Cortex of kidney (tissue), 1 donor: ENCODE results near the gene HOXA6.
A peak's percentile ranks its signal among the peaks of the same experiment; 100 is the strongest.

ENCODE experiments used
- DNase-seq: peaks from one replicate; lab custom pipeline; 2025; lab: John Stamatoyannopoulos, UW

HOXA6 gene

DNA sequence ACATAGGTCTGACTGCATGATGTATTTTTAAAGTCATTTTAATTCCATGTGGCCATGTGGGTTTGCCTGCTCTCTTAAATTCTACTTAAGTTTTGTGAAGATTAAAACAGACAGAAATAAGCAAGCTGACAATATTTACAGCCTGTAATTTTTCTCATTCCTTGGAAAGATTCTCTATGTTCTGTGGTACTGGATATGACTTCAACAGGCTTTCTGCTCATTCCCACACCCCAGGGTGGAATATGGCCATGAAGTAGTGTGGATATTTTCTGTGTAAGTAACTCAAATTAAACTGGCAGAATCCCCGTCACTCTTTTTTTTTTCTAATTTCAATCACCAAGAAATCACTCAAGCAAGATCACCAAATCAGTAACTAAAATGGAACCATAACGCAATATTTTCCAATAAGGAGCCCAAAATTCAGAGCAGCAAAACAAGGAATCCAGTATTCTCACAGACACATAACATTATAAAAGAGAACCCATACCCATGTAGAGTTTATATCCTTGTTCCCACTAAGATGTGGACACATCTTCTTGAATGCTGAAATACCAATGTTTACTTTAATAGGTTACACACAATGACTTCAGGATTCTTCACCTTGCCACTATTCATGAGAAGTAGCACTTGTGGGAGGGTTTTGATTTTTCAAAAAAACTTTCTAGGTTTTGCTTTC lies 9.8 kb downstream of the HOXA6 start:
- no peak for DNase-seq

DNA sequence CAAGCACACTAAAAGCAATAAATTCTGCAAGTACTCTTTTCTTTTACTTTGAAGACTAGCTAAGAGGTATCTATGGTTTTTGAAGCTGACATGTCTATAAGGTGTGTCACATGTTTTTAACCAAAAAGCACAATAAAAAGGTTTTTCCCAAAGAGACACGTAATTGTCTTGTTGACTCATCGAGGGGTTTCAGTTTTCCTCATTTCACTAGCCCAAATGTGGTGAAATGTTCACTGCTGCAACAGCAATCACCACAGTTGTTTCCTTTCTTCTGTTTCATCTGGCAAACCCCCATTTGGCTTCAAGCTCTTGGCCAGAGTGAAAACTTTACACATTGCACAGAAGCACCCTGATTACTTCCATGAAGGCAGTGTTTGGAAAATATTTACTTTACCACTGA lies 13.2 kb downstream of the HOXA6 start:
- DNase-seq, result no peak

DNA sequence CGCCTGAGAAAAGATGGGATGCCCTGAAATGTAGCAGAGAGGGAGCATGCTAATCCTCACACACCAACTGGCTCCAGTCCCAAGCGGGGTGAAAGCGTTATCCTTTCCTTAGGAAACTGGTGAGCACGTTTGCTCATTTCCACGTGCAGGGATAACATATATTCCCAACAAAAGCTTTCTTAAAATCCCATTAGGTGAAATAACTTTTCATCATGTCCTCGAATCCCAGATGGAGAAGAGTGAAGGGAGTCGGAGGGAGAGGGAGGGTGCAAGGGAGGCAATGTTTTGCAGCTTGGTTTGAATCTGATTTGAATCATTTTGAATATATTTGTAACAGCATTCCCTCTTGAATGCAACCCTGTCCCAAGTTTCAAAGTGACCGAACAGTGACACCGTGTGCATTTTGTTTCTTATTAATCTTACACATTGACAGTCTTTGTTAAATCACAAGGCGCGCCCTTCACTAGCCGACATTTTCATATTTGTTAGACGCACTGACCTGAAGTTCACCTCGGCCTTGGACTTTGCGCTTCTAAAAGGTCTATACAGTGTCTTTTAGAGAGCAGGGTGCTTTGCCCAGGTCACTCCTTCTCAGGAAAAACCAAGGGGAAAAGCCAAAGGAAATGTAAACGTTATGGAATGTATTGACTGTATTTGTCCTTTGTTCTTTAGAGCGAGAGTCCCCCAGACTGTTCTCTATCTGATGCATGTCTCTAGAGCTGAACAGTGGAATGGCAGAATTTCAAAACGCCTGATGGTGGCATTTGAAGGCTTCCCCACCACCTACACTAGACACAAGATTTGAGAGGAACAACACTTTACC lies 14.0 kb downstream of the HOXA6 start:
- no peak for DNase-seq

DNA sequence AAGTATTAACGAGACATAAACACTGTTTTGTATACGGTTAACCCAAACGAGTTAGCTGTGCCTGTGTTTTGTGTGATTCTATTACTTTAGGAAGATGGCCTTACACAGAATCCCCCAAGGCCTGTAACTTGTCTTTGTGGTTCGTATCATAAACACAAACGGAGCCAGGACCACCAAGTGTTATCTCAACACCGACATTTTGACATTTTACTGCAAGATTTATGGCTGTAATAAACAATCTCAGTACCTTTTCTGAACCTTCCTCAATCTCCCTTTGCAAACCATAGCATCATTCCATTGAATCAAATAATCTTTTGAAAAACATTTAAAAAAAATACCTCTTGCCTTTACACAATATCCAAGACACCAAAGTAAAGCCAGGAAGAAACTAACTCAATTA lies 14.6 kb downstream of the HOXA6 start:
- DNase-seq, result no peak

DNA sequence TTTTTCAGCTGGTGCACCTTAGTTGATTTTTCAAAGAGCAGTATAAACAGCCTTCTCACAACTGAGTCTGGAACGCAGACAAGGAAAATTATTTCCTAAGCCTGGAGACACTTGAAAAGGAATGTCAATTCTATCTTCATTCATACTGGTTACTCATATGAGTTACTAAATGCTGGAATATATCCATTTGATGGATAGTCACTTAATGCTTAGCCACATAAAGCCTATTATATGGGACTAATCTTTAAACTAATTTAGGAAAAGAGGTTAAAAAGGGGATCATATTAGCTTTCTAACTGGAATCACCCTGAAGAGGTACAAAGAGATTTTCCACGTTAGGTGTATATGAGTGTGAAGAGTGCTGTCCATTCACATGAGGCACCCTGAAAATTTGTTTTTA lies 15.4 kb downstream of the HOXA6 start:
- no peak for DNase-seq

DNA sequence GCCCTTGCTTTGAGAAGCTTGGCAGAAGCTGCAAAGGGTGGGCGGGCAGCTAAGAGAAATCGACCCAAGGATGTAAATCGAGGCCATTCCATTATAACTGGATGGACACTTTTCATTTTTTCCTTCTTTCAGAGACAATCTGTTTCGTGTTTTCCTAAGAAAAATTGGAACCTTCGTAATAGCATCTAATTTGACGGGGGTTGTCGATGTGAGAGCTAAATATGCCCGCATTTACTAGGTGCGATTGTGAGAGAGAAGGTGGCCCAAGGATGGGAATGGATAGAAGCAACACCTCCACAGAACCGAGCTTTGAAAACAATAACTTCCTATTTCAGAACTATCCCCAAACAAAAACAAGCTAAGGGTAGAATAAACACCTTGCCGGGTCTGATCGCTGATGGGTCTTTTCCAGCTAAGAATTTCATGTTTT lies 16.2 kb downstream of the HOXA6 start:
- no peak for DNase-seq

DNA sequence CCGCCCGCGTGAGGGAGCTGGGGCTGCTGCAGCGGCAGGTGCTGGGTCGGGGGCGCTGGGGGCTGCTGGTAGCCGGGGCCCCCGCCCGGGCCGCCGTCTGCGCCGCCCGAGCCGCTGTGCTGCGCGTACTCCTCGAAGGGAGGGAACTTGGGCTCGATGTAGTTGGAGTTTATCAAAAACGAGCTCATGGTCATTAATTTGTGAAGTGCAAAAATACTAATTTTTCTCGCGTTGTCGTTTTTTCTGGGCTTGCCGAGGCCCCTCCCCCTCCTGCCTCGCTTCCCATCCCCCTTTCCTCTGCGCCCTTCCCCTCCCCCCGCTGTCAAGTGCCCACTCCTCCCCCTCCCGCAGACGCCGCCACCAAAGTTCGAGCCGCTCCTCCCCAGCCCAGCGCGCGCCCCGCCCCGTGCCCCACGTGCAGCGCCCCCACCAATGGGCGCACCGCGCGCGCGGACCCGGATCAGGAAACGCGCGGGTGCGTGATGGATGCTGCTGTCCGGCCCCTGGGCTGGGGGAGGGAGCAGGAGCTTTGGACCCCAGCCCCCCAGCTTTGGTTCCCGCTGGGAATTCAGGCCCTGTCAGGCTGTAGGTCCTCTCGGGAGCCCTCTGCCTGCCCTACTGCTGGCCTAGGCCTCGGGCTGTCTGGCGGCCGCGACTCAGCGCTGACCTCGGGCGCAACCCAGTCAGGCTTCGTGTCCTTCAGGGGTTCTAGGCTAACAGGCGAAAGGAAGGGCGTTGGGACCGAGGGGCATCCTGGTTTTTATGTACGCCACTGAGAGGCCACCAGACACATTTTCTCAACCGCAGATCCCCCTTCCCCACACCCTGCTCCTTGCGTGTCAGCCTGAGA lies 16.8 kb downstream of the HOXA6 start, which contains the start of gene HOXA4:
Gene HOXA4, minus strand, starts transcription at position 218 of the 850 bp plus-strand sequence. Its CDS starts 24 bp downstream, at position 194.
- peak; percentile 47 for DNase-seq

DNA sequence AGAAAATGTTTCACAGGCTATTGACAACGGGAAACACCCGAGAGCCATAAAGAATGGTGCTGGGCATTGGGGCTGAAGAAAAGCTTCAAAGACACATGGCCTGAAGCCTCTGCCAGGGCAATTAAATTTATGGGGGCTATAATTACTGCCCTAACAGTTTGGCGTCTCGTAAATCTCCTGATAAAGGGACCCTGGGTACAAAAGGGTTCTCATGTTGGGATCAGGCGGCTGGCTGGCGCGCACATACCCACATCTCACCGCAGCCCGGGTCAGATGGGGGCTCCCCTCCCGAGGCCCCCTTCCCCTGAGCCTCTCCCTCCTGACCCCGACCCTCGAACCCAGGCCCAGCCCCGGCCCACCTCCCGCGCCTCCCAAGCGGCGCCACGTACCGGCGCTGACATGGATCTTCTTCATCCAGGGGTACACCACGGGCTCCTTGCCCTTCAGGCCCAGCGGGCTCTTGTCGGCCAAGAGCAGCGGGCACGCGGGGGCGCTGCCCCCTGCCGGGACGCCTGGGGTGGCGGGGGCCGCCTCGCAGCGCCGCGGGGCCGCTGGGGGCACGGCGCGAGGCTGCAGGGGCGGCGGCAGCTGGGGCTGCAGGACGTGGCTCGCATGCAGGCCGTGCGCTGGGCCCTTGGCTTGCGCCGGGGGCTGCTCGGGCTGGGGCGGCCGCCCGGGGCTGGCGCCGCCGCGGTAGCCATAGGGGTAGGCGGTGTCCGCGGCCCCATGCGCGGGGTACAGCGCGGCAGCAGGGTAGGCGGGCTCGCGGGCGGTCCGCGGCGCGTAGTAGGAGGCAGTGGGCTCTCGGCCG lies 17.6 kb downstream of the HOXA6 start:
- no peak for DNase-seq

DNA sequence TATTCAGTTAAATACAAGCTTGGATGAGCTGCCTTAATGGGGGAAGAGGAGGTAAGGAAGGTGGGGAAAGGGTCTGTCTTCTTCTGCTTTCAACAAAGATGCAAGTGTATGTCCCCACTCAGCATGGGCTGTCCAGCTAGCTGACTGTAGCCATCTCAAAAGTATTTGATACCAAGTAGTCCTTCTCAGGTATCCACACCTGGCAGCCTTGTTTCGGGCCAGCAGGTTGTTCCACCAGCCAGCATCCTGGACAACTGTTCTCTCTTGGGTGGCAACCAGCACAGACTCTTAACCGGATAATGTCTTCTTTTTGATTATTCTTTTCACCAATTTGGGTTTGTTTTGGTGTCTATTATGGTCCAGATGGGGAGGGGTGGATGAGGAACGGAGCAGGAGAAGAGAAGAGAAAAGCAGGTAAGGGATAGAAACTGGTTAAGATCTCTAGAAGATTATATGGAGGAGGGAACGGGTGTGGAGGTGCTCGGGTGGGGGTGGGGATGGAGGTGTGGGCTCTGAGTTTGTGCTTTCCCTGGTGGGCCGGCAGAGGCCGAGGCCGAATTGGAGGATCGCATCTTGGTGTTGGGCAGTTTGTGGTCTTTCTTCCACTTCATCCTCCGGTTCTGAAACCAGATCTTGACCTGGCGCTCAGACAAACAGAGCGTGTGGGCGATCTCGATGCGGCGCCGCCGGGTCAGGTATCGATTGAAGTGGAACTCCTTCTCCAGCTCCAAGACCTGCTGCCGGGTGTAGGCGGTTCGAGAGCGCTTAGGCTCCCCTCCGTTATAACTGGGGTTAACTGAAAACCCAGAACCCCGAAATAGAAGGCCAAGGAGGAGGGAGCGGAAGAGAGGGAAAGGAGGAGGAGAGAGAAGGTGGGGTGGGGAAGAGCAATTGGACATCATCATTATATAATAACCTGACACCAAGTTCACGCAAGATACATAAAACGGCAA lies 18.5 kb downstream of the HOXA6 start:
- no peak for DNase-seq

DNA sequence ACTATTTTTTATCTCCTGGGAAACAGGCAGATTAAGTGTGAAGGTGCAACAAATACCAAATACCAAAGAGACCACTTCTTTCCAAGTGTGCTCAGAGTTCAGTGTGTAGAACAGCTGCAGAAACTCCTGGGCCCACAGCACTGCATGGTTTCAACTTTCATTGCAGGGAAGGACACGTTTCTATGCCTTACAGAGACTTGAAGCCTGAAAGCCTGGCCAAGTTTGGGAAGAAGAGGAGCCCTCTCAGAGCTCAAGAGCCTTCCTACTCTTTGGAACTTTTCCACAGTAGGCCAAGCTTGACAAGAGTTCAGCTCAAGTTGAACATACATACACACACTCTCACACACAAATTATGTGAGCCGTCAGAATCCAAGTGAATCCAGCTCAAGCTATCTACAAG lies 19.5 kb downstream of the HOXA6 start:
- DNase-seq, result no peak

DNA sequence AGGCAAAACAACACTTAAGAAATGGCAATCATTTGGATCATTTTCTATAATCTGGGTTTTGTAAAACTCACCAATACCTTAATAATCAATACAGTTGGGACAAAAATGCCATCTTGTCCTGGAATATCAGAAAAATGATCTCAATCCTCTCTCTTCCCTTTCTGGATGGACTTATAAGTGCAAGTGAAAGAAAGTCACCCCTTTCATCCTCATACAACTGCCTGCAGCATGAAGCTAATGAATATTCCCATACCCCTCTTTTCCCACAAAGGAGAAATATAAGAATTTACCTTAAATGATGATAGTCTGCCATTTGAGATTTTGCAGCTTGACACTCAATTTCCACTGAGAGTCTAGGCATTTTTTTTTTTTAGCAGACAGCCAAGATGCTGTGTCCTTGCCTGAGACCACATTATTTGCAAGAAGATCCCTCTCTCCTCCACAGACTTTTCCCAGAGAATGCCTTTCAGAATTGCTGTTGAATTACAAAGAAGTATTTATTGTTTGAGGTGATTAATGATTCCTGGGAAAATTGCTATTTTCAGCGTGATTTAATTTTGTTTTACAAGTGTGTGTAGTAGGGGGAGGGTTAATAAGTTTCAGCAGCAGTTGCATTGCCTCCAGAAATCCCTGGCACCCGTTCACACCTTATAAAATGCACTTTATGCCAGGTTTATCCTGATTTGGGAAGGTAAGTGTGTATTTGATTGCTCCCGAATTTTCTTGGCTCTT lies 20.8 kb downstream of the HOXA6 start:
- no peak for DNase-seq

DNA sequence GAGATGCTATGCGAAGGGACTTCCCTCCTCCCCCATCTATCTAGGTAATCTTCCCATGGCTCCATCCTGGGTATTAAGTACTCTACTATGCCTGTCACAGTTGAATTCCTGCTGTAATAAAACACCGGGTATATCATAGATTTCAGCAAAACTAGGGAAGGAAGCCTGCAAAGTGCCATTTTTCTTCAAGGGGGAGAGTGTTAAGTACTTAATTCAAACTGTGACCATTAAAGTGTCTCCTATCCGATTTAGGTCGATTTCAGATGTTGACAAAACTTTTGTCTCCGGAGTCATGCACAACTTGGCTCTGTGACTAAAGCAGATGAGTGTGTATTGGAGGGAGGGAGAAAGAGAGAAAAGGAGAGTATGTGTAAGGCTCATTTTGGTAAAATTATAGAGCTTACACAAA lies 21.6 kb downstream of the HOXA6 start:
- DNase-seq, result no peak

DNA sequence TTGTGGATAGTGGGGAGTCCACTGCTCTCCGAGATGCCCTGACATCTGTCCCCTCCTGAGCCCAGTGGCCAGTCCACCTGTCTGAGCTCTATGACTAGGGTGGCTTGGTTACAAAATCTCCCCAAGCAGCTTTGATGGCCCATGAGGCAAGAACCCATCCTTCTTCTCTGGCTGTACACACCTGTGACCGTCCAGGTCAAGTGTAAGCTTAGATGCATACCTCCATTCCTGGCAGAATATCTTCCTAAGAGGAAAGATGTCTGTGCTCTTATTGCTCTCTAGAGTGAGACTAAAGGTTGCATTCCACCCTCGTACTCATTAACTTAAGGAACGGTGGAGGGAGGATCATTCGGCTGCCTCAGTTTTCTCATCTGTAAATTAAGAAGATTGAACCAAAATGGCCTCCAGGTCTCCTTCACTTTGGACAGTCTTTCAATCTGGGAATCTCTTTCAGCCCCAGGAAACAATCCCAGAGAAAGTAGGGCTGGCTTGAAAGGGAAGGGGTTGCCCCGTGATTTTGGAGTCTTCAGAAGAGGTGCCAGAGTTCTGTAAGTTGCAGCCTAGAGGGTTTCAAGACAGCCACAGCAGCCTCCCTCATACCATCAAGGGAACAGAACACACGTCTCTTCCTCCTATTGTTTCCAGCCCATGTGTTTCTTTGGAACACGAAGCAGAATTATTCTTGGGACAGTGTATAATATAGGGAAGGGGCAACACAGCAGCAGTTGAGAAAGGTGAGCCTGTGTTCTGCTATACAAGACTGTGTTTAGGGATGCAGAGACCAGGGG lies 22.5 kb downstream of the HOXA6 start:
- no peak for DNase-seq

DNA sequence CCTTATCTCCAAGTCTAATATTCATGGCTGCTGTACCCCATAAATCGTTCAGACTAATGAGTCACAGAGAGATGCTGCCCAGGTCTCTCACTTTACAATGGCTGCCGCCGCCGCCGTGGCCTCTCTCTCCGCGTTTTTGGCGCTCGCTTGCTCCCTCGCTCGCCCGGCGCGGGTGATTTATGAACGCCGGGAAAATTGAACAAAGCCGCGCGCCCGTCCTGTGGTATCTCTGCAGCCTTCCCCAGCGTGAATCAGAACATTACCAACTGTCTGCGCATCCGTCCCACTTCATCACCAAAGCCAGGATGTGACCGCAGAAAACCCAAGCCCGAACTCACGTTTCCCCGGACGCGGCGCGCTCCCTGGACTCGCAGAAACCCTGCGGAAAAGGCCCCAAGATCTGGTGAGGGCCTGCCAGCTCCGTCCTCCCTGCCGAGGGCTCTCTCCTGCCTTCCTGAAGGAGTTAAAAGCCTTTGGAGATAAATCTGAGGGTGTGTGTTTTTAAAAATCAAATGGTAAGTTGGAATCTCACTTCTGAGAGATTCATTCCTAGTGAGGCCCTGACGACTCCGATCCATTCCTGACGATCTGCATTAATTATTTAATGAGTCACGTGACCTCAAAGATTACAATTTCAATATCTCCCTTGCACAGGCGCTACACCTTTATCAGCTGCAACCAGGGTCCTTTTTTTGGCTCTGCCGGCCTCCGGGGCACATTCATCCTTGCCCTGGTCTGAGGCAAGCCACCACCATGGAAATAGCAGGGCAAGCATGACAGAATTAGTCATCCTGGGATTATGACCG lies 23.3 kb downstream of the HOXA6 start:
- no peak for DNase-seq

DNA sequence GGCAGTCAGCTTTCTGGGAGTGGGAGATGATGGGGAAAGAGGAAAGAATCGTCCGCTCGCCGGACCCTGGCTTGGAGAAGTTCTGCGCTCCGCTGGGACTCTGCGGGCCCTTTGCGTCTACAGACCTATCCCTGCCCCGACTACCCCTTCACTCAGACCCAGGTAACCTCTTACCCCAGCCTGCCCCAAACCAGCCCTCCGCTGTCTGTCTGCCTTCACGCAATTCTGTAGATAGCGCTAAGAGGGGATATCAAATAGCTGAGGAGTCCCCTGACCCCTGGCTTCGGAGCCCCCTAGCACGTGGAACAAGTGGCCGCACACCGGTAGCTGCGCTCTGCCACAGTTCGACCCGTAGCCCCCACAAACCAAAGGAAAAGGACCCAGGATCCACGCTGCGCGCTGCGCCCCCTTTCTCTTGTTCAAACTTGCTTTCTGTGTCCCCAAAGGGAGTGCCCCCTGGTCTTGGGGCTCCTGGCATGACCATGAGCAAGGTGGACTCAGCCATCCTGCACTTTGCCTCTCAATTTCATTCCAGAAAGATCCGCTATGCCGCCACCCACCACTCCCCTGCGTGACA lies 24.0 kb downstream of the HOXA6 start:
- no peak for DNase-seq

DNA sequence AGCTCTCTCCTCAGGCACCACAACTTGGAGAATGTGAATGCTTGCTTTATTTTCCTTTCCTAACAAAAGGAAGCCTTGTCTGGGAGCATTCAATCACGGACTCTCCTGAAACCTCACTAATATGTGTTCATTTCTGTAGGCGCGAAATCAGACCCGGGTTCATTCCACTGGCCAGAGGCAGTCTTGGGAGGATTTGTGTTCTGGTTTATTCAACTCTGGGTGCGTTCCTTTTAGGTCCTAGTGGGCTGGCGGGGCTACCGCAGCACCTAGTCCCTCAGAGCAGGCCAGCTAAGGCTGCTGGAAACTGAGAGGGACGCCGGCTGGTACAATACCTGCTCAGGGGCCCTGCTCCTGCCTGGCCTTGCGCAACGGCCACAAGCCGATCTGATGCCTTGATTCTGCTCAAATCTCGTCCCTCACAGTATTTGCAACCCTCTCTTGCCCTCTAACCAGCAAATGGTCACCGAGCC lies 24.5 kb downstream of the HOXA6 start:
- DNase-seq, result no peak

DNA sequence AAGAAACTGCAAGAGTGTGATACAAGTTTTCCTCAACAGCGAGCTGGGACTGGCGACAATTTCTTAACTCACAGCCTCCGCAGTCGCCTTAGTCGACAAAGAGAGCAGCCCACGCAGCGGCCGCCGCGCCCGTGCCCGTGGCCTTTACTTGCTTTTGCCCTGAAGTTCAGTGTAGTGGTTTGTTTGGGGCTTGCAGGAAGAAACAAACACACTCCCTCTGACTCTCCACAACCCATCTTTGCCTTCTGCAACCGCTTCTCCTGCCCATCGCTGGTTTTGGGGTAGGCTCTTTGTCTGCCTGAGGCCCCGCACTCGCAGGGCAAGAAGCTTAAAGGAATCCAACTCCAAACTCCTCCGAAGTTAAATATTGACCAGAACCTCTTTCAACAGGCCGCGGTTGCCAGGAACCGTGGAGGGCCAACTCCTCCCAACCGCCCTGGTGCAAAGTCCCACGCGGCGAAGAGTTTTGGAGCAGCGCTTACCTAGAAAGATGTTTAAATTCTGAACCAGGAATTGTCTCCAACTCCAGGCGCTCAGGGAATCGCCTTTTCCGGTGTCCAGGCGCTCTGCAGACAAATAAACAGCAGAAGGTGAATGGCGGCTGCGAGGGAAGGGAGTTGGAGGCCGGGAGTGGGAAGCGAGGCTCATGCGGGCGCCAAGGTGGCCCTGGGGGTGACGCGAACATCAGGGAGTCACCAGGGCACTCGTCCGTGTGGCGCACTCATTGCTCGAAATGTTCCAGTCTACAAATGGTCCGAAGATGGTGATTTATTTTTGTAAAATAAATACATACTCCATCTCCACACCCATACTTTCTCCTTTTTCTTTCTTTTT lies 25.3 kb downstream of the HOXA6 start:
- no peak for DNase-seq
